ENCODE data around the gene NEURL1B.

The NEURL1B gene

DNA sequence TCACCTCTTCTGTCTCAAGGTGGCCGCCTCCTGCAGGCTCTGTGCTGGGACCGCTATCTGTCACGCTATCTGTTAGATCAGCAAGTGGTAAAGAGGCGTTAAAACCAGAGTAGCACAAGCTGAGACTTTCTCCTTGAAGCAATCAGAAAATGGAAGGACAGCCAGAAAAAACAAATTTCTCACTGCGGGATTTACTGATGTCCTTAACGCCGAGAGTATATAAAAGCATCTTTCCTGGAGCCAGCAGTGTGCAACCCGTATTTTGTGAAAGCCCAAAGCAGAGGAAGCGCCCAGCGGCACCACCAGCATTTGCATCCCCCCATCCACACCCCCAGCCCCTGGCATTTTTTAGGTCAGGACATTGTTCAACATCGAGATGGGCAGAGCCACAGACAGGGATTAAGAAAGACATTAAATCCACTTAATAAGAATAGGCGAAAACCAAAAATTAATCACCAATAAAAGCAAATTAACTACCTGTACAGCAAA lies 81.3 kb downstream of the NEURL1B start:
- Histone ChIP-seq H3K9ac (ENCODE audit: insufficient read length) (peak overlapping the region; percentile 29), H3K36me3 (ENCODE audit: insufficient read depth, low read length) (no peaks in the 10 kb centered on the region), H3K27ac (no peak overlapping the region), H3K4me3 (peak overlapping the region; percentile 29; the same call in 1 of the 2 replicates), H3K9me3 (ENCODE audit: low read depth, low read length) (no peaks in the 10 kb centered on the region)
- TF ChIP-seq EZH2 (IDR thresholded peaks at IDR 0.05) (no peak), POLR2AphosphoS5 (IDR thresholded peaks at IDR 0.05; ENCODE audit: borderline replicate concordance, low read depth, low read length) (no peak), FOXP2 (optimal IDR thresholded peaks at IDR 0.05; ENCODE audit: control extremely low read depth, extremely low read length, insufficient read depth) (no peak)
- DNase-seq (ENCODE audit: low read depth, low spot score), result no peak

DNA sequence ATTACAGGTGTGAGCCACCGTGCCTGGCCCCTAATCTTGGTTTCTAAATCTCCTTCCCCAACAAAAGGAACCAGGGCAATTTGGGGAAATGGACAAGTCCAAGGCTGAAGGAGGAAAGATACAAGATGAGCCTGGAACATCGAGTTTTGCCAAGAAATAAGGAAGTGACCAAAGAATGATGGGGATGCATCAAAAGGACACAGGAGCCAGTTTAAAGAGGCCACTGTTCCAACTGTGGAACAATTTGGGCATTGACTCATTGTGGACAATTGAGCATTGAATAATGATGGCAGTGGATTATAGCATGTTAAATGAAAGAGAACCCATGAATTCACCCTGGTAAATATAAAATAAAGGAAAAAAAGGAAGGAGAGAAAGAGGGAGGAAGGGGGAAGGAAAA lies 82.4 kb downstream of the NEURL1B start:
- DNase-seq (ENCODE audit: low read depth, low spot score), result no peak
- no peak overlapping the region for H3K27ac ChIP-seq

DNA sequence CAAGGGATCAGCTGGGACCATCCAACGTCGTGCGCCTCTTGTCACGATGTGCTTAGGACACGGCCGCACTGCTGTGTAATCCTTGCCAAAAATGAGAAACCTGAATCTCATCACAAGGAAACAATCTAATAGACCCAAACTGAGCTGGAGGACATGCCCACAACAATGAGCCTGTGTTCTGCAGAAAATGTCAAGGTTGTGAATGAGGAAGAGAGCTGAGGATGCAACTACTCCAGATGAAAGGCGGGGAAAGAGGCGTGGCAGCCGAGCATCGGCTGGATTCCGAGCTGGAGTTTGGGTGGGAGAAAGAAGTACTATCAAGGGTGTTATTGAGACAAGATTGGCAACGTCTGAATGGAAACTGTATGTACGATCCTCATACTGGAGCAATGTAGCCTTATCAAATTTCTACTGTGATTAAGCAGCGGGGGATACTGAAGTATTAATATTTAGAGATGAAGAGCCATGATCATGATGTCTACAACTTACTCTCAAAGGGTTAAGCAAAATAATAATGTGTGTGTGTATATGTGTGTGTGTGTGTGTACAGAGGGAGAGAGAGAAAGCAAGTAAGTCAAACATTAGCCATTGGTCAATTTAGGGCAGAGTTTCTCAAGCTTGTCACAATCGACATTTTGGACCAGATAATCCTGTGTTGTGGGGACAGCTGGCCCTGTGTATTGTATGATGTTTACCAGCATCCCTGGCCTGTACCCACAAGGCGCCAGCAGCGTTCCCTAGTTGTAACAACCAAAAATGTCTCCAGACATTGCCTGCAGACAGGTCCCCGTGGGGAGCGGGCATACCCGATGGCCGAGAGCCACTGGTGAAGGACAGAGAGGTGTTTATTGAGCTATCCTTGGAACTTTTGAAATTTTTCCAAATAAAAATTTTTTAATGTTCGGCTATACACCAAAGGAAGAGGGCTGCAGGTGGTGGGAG lies 83.5 kb downstream of the NEURL1B start:
- Histone ChIP-seq H3K9ac (ENCODE audit: insufficient read length) (no peak overlapping the region), H3K27ac (no peak overlapping the region), H3K4me3 (no peak overlapping the region), H3K9me3 (ENCODE audit: low read depth, low read length) (no peaks in the 10 kb centered on the region), H3K36me3 (ENCODE audit: insufficient read depth, low read length) (no peaks in the 10 kb centered on the region)
- TF ChIP-seq EZH2 (IDR thresholded peaks at IDR 0.05) (no peak), FOXP2 (optimal IDR thresholded peaks at IDR 0.05; ENCODE audit: control extremely low read depth, extremely low read length, insufficient read depth) (no peak), POLR2AphosphoS5 (IDR thresholded peaks at IDR 0.05; ENCODE audit: borderline replicate concordance, low read depth, low read length) (no peak)
- no peak for DNase-seq (ENCODE audit: low read depth, low spot score)

More for the DNA sequence above, 82.4 kb downstream of the NEURL1B start:
- Histone ChIP-seq H3K9ac (ENCODE audit: insufficient read length) (no peak overlapping the region), H3K9me3 (ENCODE audit: low read depth, low read length) (no peaks in the 10 kb centered on the region), H3K4me3 (no peak overlapping the region), H3K36me3 (ENCODE audit: insufficient read depth, low read length) (no peaks in the 10 kb centered on the region)
- TF ChIP-seq POLR2AphosphoS5 (IDR thresholded peaks at IDR 0.05; ENCODE audit: borderline replicate concordance, low read depth, low read length), result no peak
- TF ChIP-seq EZH2 (IDR thresholded peaks at IDR 0.05), result no peak
- no peak for TF ChIP-seq FOXP2 (optimal IDR thresholded peaks at IDR 0.05; ENCODE audit: control extremely low read depth, extremely low read length, insufficient read depth)

DNA sequence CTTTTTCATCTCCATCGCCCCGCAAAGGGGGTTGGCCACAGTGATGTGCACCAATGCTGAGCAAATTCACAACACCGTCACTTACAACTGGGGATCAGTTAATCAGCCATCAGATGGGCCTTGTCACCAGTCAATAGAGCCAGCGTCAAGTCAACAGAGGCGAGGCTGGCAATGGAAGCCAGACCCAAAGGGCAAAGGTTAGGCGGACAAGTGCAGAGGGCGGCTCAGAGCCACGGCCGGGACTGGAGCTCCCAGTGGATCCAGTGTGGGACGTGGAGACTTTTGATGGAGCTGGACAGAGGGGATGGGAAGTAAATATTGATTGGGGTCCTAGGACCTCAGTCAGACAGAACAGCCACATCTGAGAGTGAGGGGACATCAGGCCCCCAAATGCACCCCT lies 84.2 kb downstream of the NEURL1B start:
- TF ChIP-seq FOXP2 (optimal IDR thresholded peaks at IDR 0.05; ENCODE audit: control extremely low read depth, extremely low read length, insufficient read depth), result no peak
- TF ChIP-seq EZH2 (IDR thresholded peaks at IDR 0.05), result no peak
- TF ChIP-seq POLR2AphosphoS5 (IDR thresholded peaks at IDR 0.05; ENCODE audit: borderline replicate concordance, low read depth, low read length), result no peak
- no peak overlapping the region for H3K27ac ChIP-seq
- H3K9ac ChIP-seq (ENCODE audit: insufficient read length), result no peak overlapping the region
- no peak overlapping the region for H3K4me3 ChIP-seq
- DNase-seq (ENCODE audit: low read depth, low spot score), result no peak
- no peaks in the 10 kb centered on the region for H3K9me3 ChIP-seq (ENCODE audit: low read depth, low read length)
- no peaks in the 10 kb centered on the region for H3K36me3 ChIP-seq (ENCODE audit: insufficient read depth, low read length)

DNA sequence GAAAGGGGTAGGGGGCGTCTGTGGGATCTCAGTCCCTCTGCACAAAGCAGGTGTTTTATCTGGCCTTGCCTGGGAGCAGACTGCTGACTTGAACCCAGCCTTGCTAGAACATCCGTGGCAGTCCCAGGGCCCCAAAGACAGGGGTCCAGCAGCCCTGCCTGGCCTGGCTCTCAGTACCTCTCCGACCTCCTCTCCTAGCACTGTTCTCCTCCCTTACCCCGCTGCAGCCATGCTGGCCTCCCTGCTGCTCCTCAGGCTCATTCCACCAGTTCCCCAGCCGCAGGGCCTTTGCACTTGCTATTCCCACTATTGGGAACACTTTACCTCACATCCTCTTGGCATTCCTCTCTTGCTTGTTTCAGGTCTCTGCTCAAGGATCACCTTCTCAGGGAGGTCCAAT lies 84.7 kb downstream of the NEURL1B start:
- Histone ChIP-seq H3K36me3 (ENCODE audit: insufficient read depth, low read length) (no peaks in the 10 kb centered on the region), H3K9me3 (ENCODE audit: low read depth, low read length) (no peaks in the 10 kb centered on the region), H3K4me3 (no peak overlapping the region), H3K9ac (ENCODE audit: insufficient read length) (no peak overlapping the region), H3K27ac (no peak overlapping the region)
- no peak for DNase-seq (ENCODE audit: low read depth, low spot score)
- TF ChIP-seq FOXP2 (optimal IDR thresholded peaks at IDR 0.05; ENCODE audit: control extremely low read depth, extremely low read length, insufficient read depth), result no peak
- TF ChIP-seq POLR2AphosphoS5 (IDR thresholded peaks at IDR 0.05; ENCODE audit: borderline replicate concordance, low read depth, low read length), result no peak
- TF ChIP-seq EZH2 (IDR thresholded peaks at IDR 0.05), result no peak

DNA sequence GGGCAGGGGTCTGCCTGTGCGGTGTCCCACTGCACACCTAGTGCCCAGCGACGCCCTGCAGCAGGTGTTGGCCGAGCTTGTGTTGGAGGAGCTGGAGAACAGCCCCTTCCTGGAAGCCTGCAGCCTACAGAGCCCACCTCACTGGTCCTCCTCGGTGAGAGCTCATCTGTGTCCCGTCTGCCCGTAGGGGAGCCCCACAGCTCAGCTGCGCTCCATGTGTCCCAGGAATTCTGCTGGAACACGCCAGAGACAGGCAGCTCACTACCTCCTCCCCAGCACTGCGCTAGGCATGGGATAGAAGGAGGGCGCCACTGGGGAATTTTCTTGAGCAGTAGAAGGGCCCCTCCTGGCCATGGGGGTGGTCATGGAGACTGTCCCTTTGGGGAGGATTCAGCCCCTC lies 85.9 kb downstream of the NEURL1B start:
- TF ChIP-seq EZH2 (IDR thresholded peaks at IDR 0.05) (no peak), FOXP2 (optimal IDR thresholded peaks at IDR 0.05; ENCODE audit: control extremely low read depth, extremely low read length, insufficient read depth) (no peak), POLR2AphosphoS5 (IDR thresholded peaks at IDR 0.05; ENCODE audit: borderline replicate concordance, low read depth, low read length) (no peak)
- no peaks in the 10 kb centered on the region for H3K9me3 ChIP-seq (ENCODE audit: low read depth, low read length)
- no peak overlapping the region for H3K9ac ChIP-seq (ENCODE audit: insufficient read length)
- H3K36me3 ChIP-seq (ENCODE audit: insufficient read depth, low read length), result no peaks in the 10 kb centered on the region
- DNase-seq (ENCODE audit: low read depth, low spot score), result no peak
- H3K27ac ChIP-seq, result no peak overlapping the region
- no peak overlapping the region for H3K4me3 ChIP-seq

DNA sequence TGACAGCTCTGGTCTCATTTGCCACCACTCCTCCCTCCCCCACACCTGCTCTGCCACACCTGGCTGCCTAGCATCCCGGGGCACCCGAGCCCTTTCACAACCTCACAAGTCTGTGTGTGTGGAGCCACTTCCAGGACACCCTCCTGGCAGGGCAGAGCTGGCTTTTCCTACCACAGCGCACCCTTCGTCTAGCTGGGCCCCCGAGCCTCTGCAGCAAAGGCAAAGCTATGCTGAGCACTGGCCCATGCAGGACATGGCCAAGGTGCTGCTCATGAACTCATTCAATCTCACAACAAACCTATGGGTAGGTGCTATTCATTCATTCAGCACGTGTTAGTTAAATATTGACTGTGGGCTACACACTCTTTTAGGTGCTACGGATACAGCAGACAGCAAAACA lies 86.5 kb downstream of the NEURL1B start:
- H3K9ac ChIP-seq (ENCODE audit: insufficient read length), result no peak overlapping the region
- no peak overlapping the region for H3K27ac ChIP-seq
- H3K9me3 ChIP-seq (ENCODE audit: low read depth, low read length), result no peaks in the 10 kb centered on the region
- TF ChIP-seq EZH2 (IDR thresholded peaks at IDR 0.05) (no peak), FOXP2 (optimal IDR thresholded peaks at IDR 0.05; ENCODE audit: control extremely low read depth, extremely low read length, insufficient read depth) (no peak), POLR2AphosphoS5 (IDR thresholded peaks at IDR 0.05; ENCODE audit: borderline replicate concordance, low read depth, low read length) (no peak)
- DNase-seq (ENCODE audit: low read depth, low spot score), result no peak
- H3K36me3 ChIP-seq (ENCODE audit: insufficient read depth, low read length), result no peaks in the 10 kb centered on the region
- no peak overlapping the region for H3K4me3 ChIP-seq

DNA sequence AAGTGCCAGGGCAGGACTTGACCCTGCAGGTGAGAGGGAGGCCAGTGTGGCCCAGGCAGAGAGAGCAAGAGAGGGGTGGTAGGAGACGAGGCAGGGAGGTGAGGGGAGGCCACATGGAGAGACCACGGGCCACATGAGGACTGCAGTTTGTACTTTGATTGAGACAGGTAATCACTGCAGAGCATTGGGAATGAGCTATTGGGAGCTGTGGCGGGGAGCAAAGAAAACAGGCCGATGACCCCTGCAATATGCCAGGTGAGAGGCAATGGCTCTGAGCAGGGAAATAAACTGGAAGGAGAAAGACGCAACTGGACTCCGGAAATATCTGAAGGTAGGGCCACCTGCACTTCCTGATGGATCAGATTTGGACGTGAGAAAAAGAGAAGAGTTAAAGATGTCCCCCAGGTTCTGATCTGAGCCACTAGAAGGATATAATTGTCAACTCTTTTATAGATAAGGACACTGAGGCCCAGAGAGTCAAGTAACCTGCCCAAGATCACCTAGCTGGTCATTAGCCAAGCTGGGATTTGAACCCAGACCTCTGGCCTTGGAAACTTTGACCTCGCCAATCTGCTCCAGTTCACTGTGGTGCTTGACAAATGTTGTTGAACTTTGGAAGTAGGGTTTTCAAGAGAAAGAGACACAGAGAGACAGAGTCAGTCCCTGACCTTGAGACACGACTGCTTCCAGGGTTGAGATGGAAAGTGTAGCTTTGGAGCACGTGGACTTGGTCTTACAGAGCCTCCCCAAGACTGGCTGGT lies 87.6 kb downstream of the NEURL1B start:
- H3K36me3 ChIP-seq (ENCODE audit: insufficient read depth, low read length), result no peaks in the 10 kb centered on the region
- TF ChIP-seq EZH2 (IDR thresholded peaks at IDR 0.05), result no peak
- TF ChIP-seq POLR2AphosphoS5 (IDR thresholded peaks at IDR 0.05; ENCODE audit: borderline replicate concordance, low read depth, low read length), result no peak
- TF ChIP-seq FOXP2 (optimal IDR thresholded peaks at IDR 0.05; ENCODE audit: control extremely low read depth, extremely low read length, insufficient read depth), result no peak
- no peaks in the 10 kb centered on the region for H3K9me3 ChIP-seq (ENCODE audit: low read depth, low read length)
- no peak overlapping the region for H3K9ac ChIP-seq (ENCODE audit: insufficient read length)
- no peak overlapping the region for H3K27ac ChIP-seq
- no peak overlapping the region for H3K4me3 ChIP-seq
- DNase-seq (ENCODE audit: low read depth, low spot score), result no peak

Measured in SK-N-MC (cell line).